GM23338 (cell line): Measurements from ENCODE around the gene DCAF7. TPM values are rescaled to one million over a fixed set of nuclear protein-coding genes. Genes with fewer than 3 reads are reported as not detected.

Source experiments
- ATAC-seq: fragments of 200-7000 bp; cut with Tn5 transposase; 3 replicates; pipeline ENCODE4 v1.9.1; 2020
- DNase-seq: peaks from one replicate; pipeline ENCODE4 v3.0.0-alpha.2; 2015; ENCODE audit warnings: low spot score
- H2AFZ ChIP-seq: fragments of 200-600 bp; sonication (generic); 2 replicates; pipeline ENCODE4 v1.8.0; 2016; ENCODE audit warnings: antibody characterized with exemption, mild to moderate bottlenecking, moderate library complexity
- H3F3A ChIP-seq: fragments of 200-600 bp; sonication (generic); replicated peaks from 2 replicates; pipeline ENCODE4 v1.8.0; 2017; ENCODE audit warnings: antibody characterized with exemption, mixed run types, low read depth
- H3K27ac ChIP-seq: fragments of 200-600 bp; sonication (generic); 2 replicates; pipeline ENCODE4 v1.6.1; 2016; ENCODE audit warnings: low read depth
- H3K27me3 ChIP-seq: fragments of 200-600 bp; sonication (generic); 2 replicates; pipeline ENCODE4 v1.8.0; 2016; ENCODE audit warnings: mild to moderate bottlenecking, mixed run types, moderate library complexity; ENCODE audit not compliant: insufficient read depth
- H3K36me3 ChIP-seq: fragments of 200-600 bp; sonication (generic); 2 replicates; pipeline ENCODE4 v1.8.0; 2016; ENCODE audit warnings: mild to moderate bottlenecking; ENCODE audit not compliant: insufficient read depth
- H3K4me1 ChIP-seq: fragments of 200-600 bp; sonication (generic); 2 replicates; pipeline ENCODE4 v1.8.0; 2016; ENCODE audit warnings: mild to moderate bottlenecking, moderate library complexity; ENCODE audit not compliant: insufficient read depth
- H3K4me2 ChIP-seq: fragments of 200-600 bp; sonication (generic); 2 replicates; pipeline ENCODE4 v1.7.1; 2017; ENCODE audit warnings: mixed run types
- H3K4me3 ChIP-seq: fragments of 200-600 bp; sonication (generic); 2 replicates; pipeline ENCODE4 v1.6.1; 2016; ENCODE audit warnings: mixed run types
- H3K79me2 ChIP-seq: fragments of 200-600 bp; sonication (generic); replicated peaks from 2 replicates; pipeline ENCODE4 v1.8.0; 2017; ENCODE audit warnings: mild to moderate bottlenecking; ENCODE audit not compliant: insufficient read depth
- H3K9me2 ChIP-seq: fragments of 200-600 bp; sonication (generic); 2 replicates; pipeline ENCODE4 v1.8.0; 2017; ENCODE audit not compliant: insufficient read depth
- H4K20me1 ChIP-seq: fragments of 200-600 bp; sonication (generic); replicated peaks from 2 replicates; pipeline ENCODE4 v1.8.0; 2017; ENCODE audit warnings: mild to moderate bottlenecking; ENCODE audit not compliant: insufficient read depth
- H3K27ac Mint-ChIP-seq: 2 replicates; pipeline ENCODE4 v1.8.0; 2020; ENCODE audit warnings: inconsistent platforms, mild to moderate bottlenecking, moderate library complexity, mixed read lengths
- H3K27me3 Mint-ChIP-seq: 3 replicates; pipeline ENCODE4 v1.8.0; 2022; ENCODE audit warnings: low read depth, mild to moderate bottlenecking, moderate library complexity, mixed read lengths, inconsistent platforms; ENCODE audit not compliant: insufficient read depth, poor library complexity
- H3K36me3 Mint-ChIP-seq: 3 replicates; pipeline ENCODE4 v1.8.0; 2021; ENCODE audit warnings: low read depth, mild to moderate bottlenecking, inconsistent platforms, moderate library complexity, mixed read lengths
- H3K4me1 Mint-ChIP-seq: 3 replicates; pipeline ENCODE4 v1.8.0; 2020; ENCODE audit warnings: mild to moderate bottlenecking, inconsistent platforms, mixed read lengths
- H3K4me3 Mint-ChIP-seq: 3 replicates; pipeline ENCODE4 v1.8.0; 2021; ENCODE audit warnings: moderate library complexity, mild to moderate bottlenecking, inconsistent platforms, mixed read lengths
- H3K9me3 Mint-ChIP-seq: 3 replicates; pipeline ENCODE4 v1.8.0; 2020; ENCODE audit warnings: moderate library complexity, mild to moderate bottlenecking, inconsistent platforms, mixed read lengths
- CREB1 ChIP-seq: fragments of 250-450 bp; sonication (Bioruptor Pico); IDR thresholded peaks from 2 replicates; pipeline ENCODE4 v1.5.0; 2020; ENCODE audit warnings: low read depth, mild to moderate bottlenecking, moderate library complexity
- EZH2 ChIP-seq: fragments of 200-600 bp; sonication (generic); IDR thresholded peaks from one replicate; pipeline ENCODE4 v1.8.0; 2017; ENCODE audit warnings: antibody characterized with exemption, mild to moderate bottlenecking, low read depth; ENCODE audit not compliant: unreplicated experiment
- JUNB ChIP-seq: IDR thresholded peaks from one replicate; pipeline ENCODE4 v1.6.1; 2016; ENCODE audit warnings: antibody characterized with exemption; ENCODE audit not compliant: unreplicated experiment
- NANOG ChIP-seq: IDR thresholded peaks from 2 replicates; pipeline ENCODE4 v1.6.1; 2016; ENCODE audit warnings: antibody characterized with exemption, borderline replicate concordance
- POLR2AphosphoS5 ChIP-seq: IDR thresholded peaks from 2 replicates; pipeline ENCODE4 v1.6.1; 2016; ENCODE audit warnings: antibody characterized with exemption, low read depth
- REST ChIP-seq: IDR thresholded peaks from one replicate; pipeline ENCODE4 v1.6.1; 2018; ENCODE audit warnings: antibody characterized with exemption; ENCODE audit not compliant: unreplicated experiment
- ZNF114 ChIP-seq: fragments of 250-450 bp; sonication (Bioruptor Pico); IDR thresholded peaks from 2 replicates; pipeline ENCODE4 v1.5.0; 2020; ENCODE audit warnings: mild to moderate bottlenecking, moderate library complexity
- ZNF331 ChIP-seq: fragments of 250-450 bp; sonication (Bioruptor Pico); IDR thresholded peaks from 2 replicates; pipeline ENCODE4 v1.5.0; 2020; ENCODE audit warnings: low read depth, mild to moderate bottlenecking, moderate library complexity
- polyA plus RNA-seq: library from polyadenylated mRNA; unstranded; fragments of >200 nt; fragmentation: Nextera tagmentation; extraction: Ambion mirVana; gene quantifications from 2 replicates; pipeline ENCODE4 v1.2.1, GENCODE V29; 2016
- total RNA-seq: library from RNA; depleted of rRNA; stranded (reverse); fragments of >200 nt; shearing (Covaris generic); gene quantifications from 2 replicates; pipeline ENCODE4 v1.2.3, GENCODE V29; 2014
- TF ChIP-seq, protein P1 (sequence below): IDR thresholded peaks from 2 replicates; pipeline ENCODE4 v1.6.1; 2016; ENCODE audit warnings: antibody characterized with exemption
- TF ChIP-seq, protein P2 (sequence below): fragments of 250-450 bp; sonication (Bioruptor Pico); IDR thresholded peaks from 2 replicates; pipeline ENCODE4 v1.5.0; 2020; ENCODE audit warnings: mild to moderate bottlenecking, moderate library complexity

The DCAF7 gene
- total and polyA plus RNA-seq, 2 experiments from 2014 or later, result 31.3 to 60.1 TPM

DNA sequence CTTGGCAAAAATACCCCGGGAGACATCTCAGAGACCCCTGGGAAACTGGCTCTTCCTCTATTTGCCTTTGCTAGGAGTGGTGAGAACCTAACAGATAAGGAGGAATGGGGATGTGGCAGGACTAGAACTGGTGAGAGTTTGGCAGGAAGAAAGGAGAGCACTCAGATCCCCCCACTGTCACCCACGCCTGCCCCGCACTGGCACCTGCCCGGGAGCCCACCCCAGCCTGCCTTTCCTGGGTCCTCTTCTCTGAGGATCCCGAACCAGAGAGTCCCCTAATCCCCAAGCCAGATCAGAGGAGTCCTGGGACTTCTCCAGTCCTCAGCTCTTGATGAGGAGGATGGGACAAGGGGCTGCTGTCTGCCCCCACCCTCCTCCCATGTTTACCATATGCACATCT is 23.4 kb upstream of the DCAF7 start:
- TF ChIP-seq REST (no peak), CREB1 (CRISPR knock-in tag) (no peak), EZH2 (no peak), NANOG (no peak), ZNF114 (no peak), POLR2AphosphoS5 (no peak), ZNF331 (CRISPR knock-in tag) (no peak), JUNB (no peak)
- TF ChIP-seq, protein P1, sequence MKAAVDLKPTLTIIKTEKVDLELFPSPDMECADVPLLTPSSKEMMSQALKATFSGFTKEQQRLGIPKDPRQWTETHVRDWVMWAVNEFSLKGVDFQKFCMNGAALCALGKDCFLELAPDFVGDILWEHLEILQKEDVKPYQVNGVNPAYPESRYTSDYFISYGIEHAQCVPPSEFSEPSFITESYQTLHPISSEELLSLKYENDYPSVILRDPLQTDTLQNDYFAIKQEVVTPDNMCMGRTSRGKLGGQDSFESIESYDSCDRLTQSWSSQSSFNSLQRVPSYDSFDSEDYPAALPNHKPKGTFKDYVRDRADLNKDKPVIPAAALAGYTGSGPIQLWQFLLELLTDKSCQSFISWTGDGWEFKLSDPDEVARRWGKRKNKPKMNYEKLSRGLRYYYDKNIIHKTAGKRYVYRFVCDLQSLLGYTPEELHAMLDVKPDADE, result no peak
- TF ChIP-seq, protein P2, sequence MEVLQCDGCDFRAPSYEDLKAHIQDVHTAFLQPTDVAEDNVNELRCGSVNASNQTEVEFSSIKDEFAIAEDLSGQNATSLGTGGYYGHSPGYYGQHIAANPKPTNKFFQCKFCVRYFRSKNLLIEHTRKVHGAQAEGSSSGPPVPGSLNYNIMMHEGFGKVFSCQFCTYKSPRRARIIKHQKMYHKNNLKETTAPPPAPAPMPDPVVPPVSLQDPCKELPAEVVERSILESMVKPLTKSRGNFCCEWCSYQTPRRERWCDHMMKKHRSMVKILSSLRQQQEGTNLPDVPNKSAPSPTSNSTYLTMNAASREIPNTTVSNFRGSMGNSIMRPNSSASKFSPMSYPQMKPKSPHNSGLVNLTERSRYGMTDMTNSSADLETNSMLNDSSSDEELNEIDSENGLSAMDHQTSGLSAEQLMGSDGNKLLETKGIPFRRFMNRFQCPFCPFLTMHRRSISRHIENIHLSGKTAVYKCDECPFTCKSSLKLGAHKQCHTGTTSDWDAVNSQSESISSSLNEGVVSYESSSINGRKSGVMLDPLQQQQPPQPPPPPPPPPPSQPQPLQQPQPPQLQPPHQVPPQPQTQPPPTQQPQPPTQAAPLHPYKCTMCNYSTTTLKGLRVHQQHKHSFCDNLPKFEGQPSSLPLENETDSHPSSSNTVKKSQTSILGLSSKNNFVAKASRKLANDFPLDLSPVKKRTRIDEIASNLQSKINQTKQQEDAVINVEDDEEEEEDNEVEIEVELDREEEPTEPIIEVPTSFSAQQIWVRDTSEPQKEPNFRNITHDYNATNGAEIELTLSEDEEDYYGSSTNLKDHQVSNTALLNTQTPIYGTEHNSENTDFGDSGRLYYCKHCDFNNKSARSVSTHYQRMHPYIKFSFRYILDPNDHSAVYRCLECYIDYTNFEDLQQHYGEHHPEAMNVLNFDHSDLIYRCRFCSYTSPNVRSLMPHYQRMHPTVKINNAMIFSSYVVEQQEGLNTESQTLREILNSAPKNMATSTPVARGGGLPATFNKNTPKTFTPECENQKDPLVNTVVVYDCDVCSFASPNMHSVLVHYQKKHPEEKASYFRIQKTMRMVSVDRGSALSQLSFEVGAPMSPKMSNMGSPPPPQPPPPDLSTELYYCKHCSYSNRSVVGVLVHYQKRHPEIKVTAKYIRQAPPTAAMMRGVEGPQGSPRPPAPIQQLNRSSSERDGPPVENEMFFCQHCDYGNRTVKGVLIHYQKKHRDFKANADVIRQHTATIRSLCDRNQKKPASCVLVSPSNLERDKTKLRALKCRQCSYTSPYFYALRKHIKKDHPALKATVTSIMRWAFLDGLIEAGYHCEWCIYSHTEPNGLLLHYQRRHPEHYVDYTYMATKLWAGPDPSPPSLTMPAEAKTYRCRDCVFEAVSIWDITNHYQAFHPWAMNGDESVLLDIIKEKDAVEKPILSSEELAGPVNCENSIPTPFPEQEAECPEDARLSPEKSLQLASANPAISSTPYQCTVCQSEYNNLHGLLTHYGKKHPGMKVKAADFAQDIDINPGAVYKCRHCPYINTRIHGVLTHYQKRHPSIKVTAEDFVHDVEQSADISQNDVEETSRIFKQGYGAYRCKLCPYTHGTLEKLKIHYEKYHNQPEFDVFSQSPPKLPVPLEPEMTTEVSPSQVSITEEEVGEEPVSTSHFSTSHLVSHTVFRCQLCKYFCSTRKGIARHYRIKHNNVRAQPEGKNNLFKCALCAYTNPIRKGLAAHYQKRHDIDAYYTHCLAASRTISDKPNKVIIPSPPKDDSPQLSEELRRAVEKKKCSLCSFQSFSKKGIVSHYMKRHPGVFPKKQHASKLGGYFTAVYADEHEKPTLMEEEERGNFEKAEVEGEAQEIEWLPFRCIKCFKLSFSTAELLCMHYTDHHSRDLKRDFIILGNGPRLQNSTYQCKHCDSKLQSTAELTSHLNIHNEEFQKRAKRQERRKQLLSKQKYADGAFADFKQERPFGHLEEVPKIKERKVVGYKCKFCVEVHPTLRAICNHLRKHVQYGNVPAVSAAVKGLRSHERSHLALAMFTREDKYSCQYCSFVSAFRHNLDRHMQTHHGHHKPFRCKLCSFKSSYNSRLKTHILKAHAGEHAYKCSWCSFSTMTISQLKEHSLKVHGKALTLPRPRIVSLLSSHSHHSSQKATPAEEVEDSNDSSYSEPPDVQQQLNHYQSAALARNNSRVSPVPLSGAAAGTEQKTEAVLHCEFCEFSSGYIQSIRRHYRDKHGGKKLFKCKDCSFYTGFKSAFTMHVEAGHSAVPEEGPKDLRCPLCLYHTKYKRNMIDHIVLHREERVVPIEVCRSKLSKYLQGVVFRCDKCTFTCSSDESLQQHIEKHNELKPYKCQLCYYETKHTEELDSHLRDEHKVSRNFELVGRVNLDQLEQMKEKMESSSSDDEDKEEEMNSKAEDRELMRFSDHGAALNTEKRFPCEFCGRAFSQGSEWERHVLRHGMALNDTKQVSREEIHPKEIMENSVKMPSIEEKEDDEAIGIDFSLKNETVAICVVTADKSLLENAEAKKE (CRISPR knock-in tag), result no peak
- no peaks in the 10 kb centered on the region for H3K9me2 ChIP-seq
- no peaks in the 10 kb centered on the region for H3K79me2 ChIP-seq
- no peaks in the 10 kb centered on the region for H4K20me1 ChIP-seq
- no peaks in the 10 kb centered on the region for H3F3A ChIP-seq
- no peak for DNase-seq
- peaks cover 25% of the 10 kb centered on the region for H3K4me1 Mint-ChIP-seq
- H3K4me1 ChIP-seq, result no peaks in the 10 kb centered on the region
- no peak for ATAC-seq
- no peaks in the 10 kb centered on the region for H3K9me3 Mint-ChIP-seq
- no peak overlapping the region for H3K4me3 Mint-ChIP-seq
- peaks cover 12% of the 10 kb centered on the region for H3K27me3 Mint-ChIP-seq
- no peak overlapping the region for H3K27ac Mint-ChIP-seq
- H3K36me3 Mint-ChIP-seq, result no peaks in the 10 kb centered on the region
- H3K36me3 ChIP-seq, result no peaks in the 10 kb centered on the region
- H3K4me2 ChIP-seq, result no peak overlapping the region
- no peak overlapping the region for H2AFZ ChIP-seq
- no peaks in the 10 kb centered on the region for H3K27me3 ChIP-seq
- no peak overlapping the region for H3K4me3 ChIP-seq
- no peak overlapping the region for H3K27ac ChIP-seq
